PC-3 (cell line): ENCODE results near the gene CEACAM7.

ENCODE experiments used
- CTCF ChIP-seq: fragments of 300-600 bp; sonication (generic); conservative IDR thresholded peaks from 2 replicates; pipeline ENCODE4 v1.5.1; 2017; ENCODE audit warnings: antibody characterized with exemption, low read depth, mild to moderate bottlenecking, low read length
- EZH2 ChIP-seq: fragments of 300-600 bp; sonication (generic); IDR thresholded peaks from one replicate; pipeline ENCODE4 v1.6.1; 2017; ENCODE audit warnings: antibody characterized with exemption, mild to moderate bottlenecking, low read length; ENCODE audit not compliant: unreplicated experiment

GRCh38 chr19:41696402-41697197 is 8.5 kb upstream of the CEACAM7 start:
- no peak for TF ChIP-seq EZH2
- TF ChIP-seq CTCF: no peak
